ENCODE measurements around the gene GSTA4.

DNA sequence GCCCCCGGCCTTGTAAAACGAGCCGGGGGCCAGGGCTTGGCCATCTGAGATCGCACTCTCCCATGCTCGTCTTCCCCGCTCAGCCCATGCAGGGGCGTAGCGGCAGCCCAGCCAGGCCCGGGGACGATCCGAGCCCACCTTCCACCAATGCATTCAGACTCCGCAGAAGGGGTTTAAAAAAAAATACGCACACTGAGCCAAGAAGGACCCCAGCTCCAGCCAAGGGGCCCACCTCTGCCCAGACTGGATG lies 320 bp downstream of the GSTA4 start:
- no peak for TF ChIP-seq CTCF (IDR thresholded peaks at IDR 0.05)
- TF ChIP-seq POLR2AphosphoS5 (IDR thresholded peaks at IDR 0.05): no peak
